ENCODE results near the gene CXCL5. TPM values are rescaled to one million over a fixed set of nuclear protein-coding genes. Genes with fewer than 3 reads are reported as not detected.

The CXCL5 gene
- total RNA-seq, 2 experiments from 2014 or later: not detected

GRCh38 chr4:73947239-73947985, 51.1 kb downstream of the CXCL5 start:
- DNase-seq: no peak
- ChIA-PET CTCF (no interaction called here), POLR2A (interaction anchor here (0.6 kb wide), 1 partner anchor 34 kb away, joined by 3 read pairs; the partner anchor contains the start of gene PF4)
- H3K27ac Mint-ChIP-seq: no peak overlapping the region
- H3K36me3 Mint-ChIP-seq (ENCODE audit: low read depth): no peaks in the 10 kb centered on the region
- H3K27me3 Mint-ChIP-seq: peaks cover 30% of the 10 kb centered on the region
- H3K9me3 Mint-ChIP-seq: no peaks in the 10 kb centered on the region
- no peak overlapping the region for H3K4me3 Mint-ChIP-seq
- H3K4me1 Mint-ChIP-seq: no peaks in the 10 kb centered on the region

- no peak for DNase-seq
- H3K27me3 Mint-ChIP-seq: peaks cover 30% of the 10 kb centered on the region
- ChIA-PET CTCF (no interaction called here), POLR2A (no interaction called here)
- H3K4me1 Mint-ChIP-seq: no peaks in the 10 kb centered on the region
- H3K27ac Mint-ChIP-seq: no peak overlapping the region
- H3K36me3 Mint-ChIP-seq (ENCODE audit: low read depth): no peaks in the 10 kb centered on the region
- H3K4me3 Mint-ChIP-seq: no peak overlapping the region
- H3K9me3 Mint-ChIP-seq: no peaks in the 10 kb centered on the region
Observed at GRCh38 chr4:73945674-73946449, 52.6 kb downstream of the CXCL5 start.

Other genes with a start within 250 kb of the CXCL5 start
- not detected for gene CXCL6, start 162.0 kb downstream of the CXCL5 start, total RNA-seq
- not detected for gene PF4V1, start 145.4 kb downstream of the CXCL5 start, total RNA-seq
- not detected for gene CXCL1, start 129.3 kb downstream of the CXCL5 start, total RNA-seq
- gene PF4, start 16.6 kb downstream of the CXCL5 start, total RNA-seq: not detected
- not detected for gene PPBP, start 10.5 kb downstream of the CXCL5 start, total RNA-seq
- not detected for gene CXCL3, start 40.0 kb upstream of the CXCL5 start, total RNA-seq
- under 1 TPM in 1 of 2 experiments, not detected in 1; 0.22 TPM for gene CXCL2, start 100.5 kb upstream of the CXCL5 start, total RNA-seq
- 1 to 10 TPM; 7.9 to 8.9 TPM for gene MTHFD2L, start 159.4 kb upstream of the CXCL5 start, total RNA-seq